PC-9 (cell line): ENCODE results near the gene SLC25A51. TPM values are rescaled to one million over a fixed set of nuclear protein-coding genes. Genes with fewer than 3 reads are reported as not detected.
"Not testable (repeated sequence)": the region's sequence is repeated elsewhere in the genome, so short reads cannot be mapped to it uniquely, and the experiment has no call there.

ENCODE experiments used
- BruUV-seq: library from RNA; stranded (reverse); fragments of 400-500 nt; replicated peaks from 2 replicates; lab custom pipeline; 2021; lab: Mats Ljungman, UMichigan
- CTCF ChIA-PET: fragments of 300-600 bp; sonication (Branson Sonifier 250); formaldehyde crosslinking; loops from one replicate; lab custom pipeline; 2022; ENCODE audit warnings: antibody characterized with exemption; lab: Charles Lee
- POLR2A ChIA-PET: fragments of 300-600 bp; sonication (Branson Sonifier 250); formaldehyde crosslinking; loops from one replicate; lab custom pipeline; 2022; ENCODE audit warnings: antibody characterized with exemption; ENCODE audit not compliant: unreplicated experiment; lab: Charles Lee
- DNase-seq, 2 experiments: peaks; one replicate each; pipeline versions ENCODE4 v3.0.0 to v3.0.0-alpha.2; 2015 to 2022; ENCODE audit warnings: mixed read lengths in 1 of 2
- H2AFZ ChIP-seq: fragments of 200-600 bp; sonication (generic); 2 replicates; pipeline ENCODE4 v1.8.1; 2017; ENCODE audit warnings: antibody characterized with exemption
- H3F3A ChIP-seq: fragments of 200-600 bp; sonication (generic); 2 replicates; pipeline ENCODE4 v1.8.1; 2017; ENCODE audit warnings: antibody characterized with exemption, mild to moderate bottlenecking, low read depth; ENCODE audit not compliant: insufficient read depth
- H3K27ac ChIP-seq: fragments of 200-600 bp; sonication (generic); 2 replicates; pipeline ENCODE4 v1.6.1; 2016; ENCODE audit warnings: mixed run types
- H3K27me3 ChIP-seq: fragments of 200-600 bp; sonication (generic); 2 replicates; pipeline ENCODE4 v1.6.1; 2016; ENCODE audit warnings: low read depth, mixed run types; ENCODE audit not compliant: insufficient read depth
- H3K36me3 ChIP-seq: fragments of 200-600 bp; sonication (generic); 2 replicates; pipeline ENCODE4 v1.6.1; 2016; ENCODE audit warnings: low read depth, mixed run types
- H3K4me1 ChIP-seq: fragments of 200-600 bp; sonication (generic); replicated peaks from 2 replicates; pipeline ENCODE4 v1.6.1; 2016; ENCODE audit warnings: mixed run types; ENCODE audit not compliant: insufficient read depth
- H3K4me2 ChIP-seq: fragments of 200-600 bp; sonication (generic); 2 replicates; pipeline ENCODE4 v1.6.1; 2017; ENCODE audit warnings: mixed run types
- H3K4me3 ChIP-seq: fragments of 200-600 bp; sonication (generic); 2 replicates; pipeline ENCODE4 v1.6.1; 2016; ENCODE audit warnings: mixed run types
- H3K79me2 ChIP-seq: fragments of 200-600 bp; sonication (generic); 2 replicates; pipeline ENCODE4 v1.6.1; 2017; ENCODE audit warnings: low read depth, mixed run types
- H3K9me2 ChIP-seq: fragments of 200-600 bp; sonication (generic); 2 replicates; pipeline ENCODE4 v1.8.1; 2017; ENCODE audit warnings: mild to moderate bottlenecking; ENCODE audit not compliant: insufficient read depth
- H3K9me3 ChIP-seq: fragments of 200-600 bp; sonication (generic); 2 replicates; pipeline ENCODE4 v1.8.1; 2016; ENCODE audit warnings: low read depth; ENCODE audit not compliant: insufficient read depth
- H4K20me1 ChIP-seq: fragments of 200-600 bp; sonication (generic); 2 replicates; pipeline ENCODE4 v1.8.1; 2017; ENCODE audit not compliant: insufficient read depth
- CTCF ChIP-seq: fragments of 200-600 bp; sonication (generic); conservative IDR thresholded peaks from 2 replicates; pipeline ENCODE4 v1.6.1; 2017; ENCODE audit warnings: mixed run types, antibody characterized with exemption, mild to moderate bottlenecking, moderate library complexity
- EZH2 ChIP-seq: fragments of 200-600 bp; sonication (generic); IDR thresholded peaks from 2 replicates; pipeline ENCODE4 v1.8.0; 2017; ENCODE audit warnings: antibody characterized with exemption, low read depth
- intact Hi-C: fragments of 100-400 bp; cut with micrococcal nuclease; formaldehyde crosslinking; loops from one replicate; pipeline ENCODE4 v1.10.0; 2022; ENCODE audit not compliant: unreplicated experiment
- total RNA-seq: library from RNA; stranded (reverse); gene quantifications from 2 replicates; pipeline ENCODE4 v1.2.3, GENCODE V29; 2021

SLC25A51 gene
- total RNA-seq, 1 experiment from 2014 or later = 14.9 TPM

GRCh38 chr9:37910271-37910670 is 6.3 kb upstream of the SLC25A51 start:
- peaks cover 19% of the 10 kb centered on the region for H3K4me1 ChIP-seq
- no peak overlapping the region for H3K27ac ChIP-seq
- ChIA-PET POLR2A (interaction anchor here (0.6 kb wide), 1 partner anchor 435 kb away, joined by 4 read pairs; no protein-coding TSS in a partner anchor), CTCF (interaction anchor here (0.7 kb wide), 1 partner anchor 354 kb away, joined by 6 read pairs; no protein-coding TSS in a partner anchor)
- TF ChIP-seq CTCF = no peak
- no peak for TF ChIP-seq EZH2
- no peaks in the 10 kb centered on the region for H3K27me3 ChIP-seq
- no peaks in the 10 kb centered on the region for H4K20me1 ChIP-seq
- H3K4me2 ChIP-seq = no peak overlapping the region
- H2AFZ ChIP-seq = no peak overlapping the region
- intact Hi-C loops = loop anchor here (5.0 kb wide), 2 partner anchors 42 to 257 kb away; no protein-coding TSS in a partner anchor
- H3K4me3 ChIP-seq = no peak overlapping the region
- DNase-seq = no peak
- H3K9me3 ChIP-seq = no peaks in the 10 kb centered on the region
- no peaks in the 10 kb centered on the region for H3K36me3 ChIP-seq
- no peaks in the 10 kb centered on the region for H3K9me2 ChIP-seq
- BruUV-seq = no TSS peak
- H3K79me2 ChIP-seq = no peaks in the 10 kb centered on the region
- H3F3A ChIP-seq = peaks cover 23% of the 10 kb centered on the region; the same call in 1 of the 2 replicates

- H3K27me3 ChIP-seq, DNase-seq, H3K4me2 ChIP-seq, H3K4me3 ChIP-seq, H3K27ac ChIP-seq, H3K9me3 ChIP-seq, BruUV-seq, CTCF ChIA-PET, H3K36me3 ChIP-seq, POLR2A ChIA-PET, H4K20me1 ChIP-seq, H3K79me2 ChIP-seq, H3K9me2 ChIP-seq, H2AFZ ChIP-seq: not testable (repeated sequence)
- intact Hi-C loops = loop anchor here (5.0 to 10.0 kb wide), 3 partner anchors 42 to 425 kb away; partner anchors contain the start of gene POLR1E
- Histone ChIP-seq H3K4me1 (peaks cover 19% of the 10 kb centered on the region), H3F3A (peaks cover 23% of the 10 kb centered on the region; the same call in 1 of the 2 replicates)
These were observed 5.9 kb upstream of the SLC25A51 start for GRCh38 chr9:37909836-37910235.

GRCh38 chr9:37909326-37909725 is 5.4 kb upstream of the SLC25A51 start:
- Histone ChIP-seq H2AFZ (no peak overlapping the region), H3K4me3 (no peak overlapping the region), H3K27me3 (no peaks in the 10 kb centered on the region), H3K27ac (peak overlapping the region; percentile 32; the same call in 1 of the 2 replicates), H3K36me3 (no peaks in the 10 kb centered on the region), H3K4me1 (peaks cover 19% of the 10 kb centered on the region), H3K9me2 (no peaks in the 10 kb centered on the region), H4K20me1 (no peaks in the 10 kb centered on the region), H3K9me3 (no peaks in the 10 kb centered on the region), H3K4me2 (peak overlapping the region; percentile 42), H3F3A (peaks cover 23% of the 10 kb centered on the region; the same call in 1 of the 2 replicates), H3K79me2 (no peaks in the 10 kb centered on the region)
- no TSS peak for BruUV-seq
- ChIA-PET CTCF (no interaction called here), POLR2A (no interaction called here)
- intact Hi-C loops = loop anchor here (10.0 kb wide), 1 partner anchor 425 kb away; the partner anchor contains the start of gene POLR1E
- TF ChIP-seq EZH2 (no peak), CTCF (no peak)
- DNase-seq = no peak
